CD4-positive, alpha-beta T cell treated with Interleukin-10 for 1 hour (primary cell): ENCODE data around the gene CCDC82.

Experiments
- DNase-seq: peaks from one replicate; pipeline ENCODE4 v3.0.0-alpha.2; 2020

CCDC82 gene

GRCh38 chr11:96328395-96329010 lies 61.2 kb downstream of the CCDC82 start:
- no peak for DNase-seq

DNA sequence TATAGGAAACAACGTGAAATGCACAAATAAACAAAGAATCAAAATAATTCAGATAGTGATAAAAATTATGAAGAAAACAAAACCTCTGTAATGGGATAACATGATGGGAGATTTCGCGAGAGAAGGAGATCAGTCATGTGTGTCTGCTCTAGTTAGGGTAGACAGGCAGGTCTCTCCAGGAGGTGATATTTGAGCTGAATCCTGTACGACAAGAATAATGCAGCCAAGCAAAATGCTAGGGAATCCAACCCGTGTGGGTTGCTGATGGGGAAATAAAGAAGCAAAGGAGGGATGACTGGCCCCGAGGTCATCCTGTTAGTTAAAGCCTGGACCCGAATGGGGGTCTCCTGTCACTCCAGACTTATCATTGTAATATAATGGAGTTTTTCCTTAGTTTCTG lies 62.8 kb downstream of the CCDC82 start:
- no peak for DNase-seq

DNA sequence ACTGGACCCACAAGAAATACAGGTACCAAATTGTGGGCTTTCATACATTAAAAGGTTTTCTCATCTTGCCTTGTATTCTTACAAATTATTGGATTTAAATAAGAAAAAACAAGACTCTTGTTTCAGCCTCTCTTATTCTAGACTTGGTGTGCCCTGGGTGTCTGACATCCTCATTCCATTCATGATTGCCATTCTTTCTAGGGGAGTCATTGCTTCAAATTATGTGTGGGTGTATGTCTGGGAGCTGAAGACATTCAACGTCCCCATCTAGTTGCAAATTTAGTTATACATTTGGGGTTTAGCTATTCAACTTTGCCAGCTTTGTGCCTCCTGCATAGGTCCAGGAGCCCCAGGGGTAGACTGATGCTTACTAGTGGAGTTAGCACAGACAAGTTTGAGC lies 64.8 kb downstream of the CCDC82 start:
- no peak for DNase-seq

GRCh38 chr11:96323642-96323985 lies 66.1 kb downstream of the CCDC82 start:
- DNase-seq: no peak

- no peak for DNase-seq
Observed at GRCh38 chr11:96322775-96323641, 66.7 kb downstream of the CCDC82 start.

DNA sequence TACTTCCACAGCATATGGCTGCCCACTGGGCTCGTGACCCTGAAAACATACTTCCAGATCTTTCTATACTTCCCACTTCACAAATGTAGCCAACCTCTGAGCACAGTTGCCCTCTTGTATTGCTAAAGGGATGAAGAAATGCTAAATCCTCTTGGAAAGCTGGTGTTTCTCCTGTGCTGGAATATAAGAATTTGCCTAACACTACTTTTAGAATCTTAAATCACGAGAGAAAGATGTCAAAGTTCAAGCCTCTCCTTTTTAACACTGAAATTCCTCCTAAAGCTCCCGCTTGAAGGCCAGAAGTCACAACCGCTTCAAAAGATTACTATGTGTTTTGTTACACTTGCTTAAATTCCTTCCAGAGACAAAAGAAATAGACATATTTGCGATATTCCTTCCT lies 68.6 kb downstream of the CCDC82 start:
- no peak for DNase-seq

GRCh38 chr11:96319898-96320656 lies 69.6 kb downstream of the CCDC82 start:
- DNase-seq: no peak

DNA sequence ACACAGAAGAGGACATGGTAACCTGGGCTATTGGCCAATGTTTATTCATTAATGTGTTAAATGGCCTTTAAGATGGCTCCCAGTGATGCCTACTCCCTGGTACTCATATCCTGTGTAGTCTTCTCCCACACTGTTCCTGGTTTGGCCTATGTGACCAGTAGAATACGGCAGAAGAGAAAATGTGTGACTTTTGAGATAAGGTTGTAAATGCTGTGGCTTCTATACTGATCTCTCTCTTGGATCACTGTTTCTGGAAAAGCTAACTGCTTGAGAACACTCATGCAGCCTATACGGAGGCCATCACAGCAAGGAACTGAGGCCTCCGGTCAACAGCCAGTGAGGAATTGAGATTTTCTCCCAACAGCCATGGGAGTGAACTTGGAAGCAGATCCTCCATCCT lies 70.9 kb downstream of the CCDC82 start:
- no peak for DNase-seq

DNA sequence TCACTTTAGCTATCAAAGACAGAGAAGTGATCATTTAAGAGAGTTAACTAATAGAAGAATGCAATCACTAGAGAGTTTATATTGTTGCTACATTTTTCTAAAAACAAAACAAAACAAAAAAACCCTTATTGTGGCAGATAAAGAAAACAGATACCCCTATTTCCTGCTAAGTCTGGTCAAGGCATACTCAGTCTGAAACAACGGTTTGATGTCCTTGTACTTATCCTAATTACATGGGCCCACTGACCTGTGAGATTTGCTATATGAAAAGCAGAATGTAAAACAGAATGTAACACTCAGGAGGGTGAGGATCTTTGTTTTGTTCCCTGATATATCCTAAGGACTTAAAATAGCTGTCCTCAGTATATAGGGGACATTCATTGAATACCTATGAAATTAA lies 71.3 kb downstream of the CCDC82 start:
- no peak for DNase-seq

- no peak for DNase-seq
Observed at GRCh38 chr11:96317985-96318384, 71.7 kb downstream of the CCDC82 start.

GRCh38 chr11:96317571-96317970 lies 72.1 kb downstream of the CCDC82 start:
- no peak for DNase-seq

GRCh38 chr11:96316869-96317268 lies 72.8 kb downstream of the CCDC82 start:
- no peak for DNase-seq

GRCh38 chr11:96315476-96315875 lies 74.2 kb downstream of the CCDC82 start:
- DNase-seq: no peak

DNA sequence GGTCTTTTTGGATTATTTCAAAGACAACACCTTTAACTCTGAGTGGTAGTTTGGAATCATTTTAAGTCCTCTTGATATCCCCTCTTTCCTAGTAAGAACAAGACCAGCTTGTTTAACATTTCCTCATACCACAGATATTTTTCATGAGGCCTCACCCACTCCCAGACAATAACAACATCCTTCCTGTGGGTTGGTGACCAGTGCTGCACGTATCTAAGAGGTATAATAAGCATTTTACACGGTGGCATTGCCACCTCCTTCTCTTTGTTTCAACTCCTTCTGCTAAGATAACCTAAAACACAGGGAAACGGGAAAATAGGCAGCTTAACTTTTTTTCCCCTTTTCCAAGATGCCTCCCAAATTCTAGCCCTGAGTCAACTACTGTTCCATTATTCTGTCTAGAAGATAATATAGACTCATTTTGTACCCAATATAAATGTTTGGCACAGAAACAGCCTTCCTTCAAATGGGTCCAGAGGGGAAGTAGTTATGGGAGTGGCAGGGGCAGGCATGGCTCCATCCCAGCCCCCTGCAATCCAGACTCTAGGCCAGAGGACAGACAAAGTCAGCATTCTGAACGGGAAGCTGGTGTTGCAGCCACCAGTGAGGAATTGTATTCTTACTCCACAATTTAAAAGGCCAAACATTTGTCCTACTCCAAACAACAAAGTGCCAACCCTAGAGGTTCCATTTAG lies 75.2 kb downstream of the CCDC82 start:
- DNase-seq: no peak

GRCh38 chr11:96313163-96313562 lies 76.5 kb downstream of the CCDC82 start:
- DNase-seq: no peak

DNA sequence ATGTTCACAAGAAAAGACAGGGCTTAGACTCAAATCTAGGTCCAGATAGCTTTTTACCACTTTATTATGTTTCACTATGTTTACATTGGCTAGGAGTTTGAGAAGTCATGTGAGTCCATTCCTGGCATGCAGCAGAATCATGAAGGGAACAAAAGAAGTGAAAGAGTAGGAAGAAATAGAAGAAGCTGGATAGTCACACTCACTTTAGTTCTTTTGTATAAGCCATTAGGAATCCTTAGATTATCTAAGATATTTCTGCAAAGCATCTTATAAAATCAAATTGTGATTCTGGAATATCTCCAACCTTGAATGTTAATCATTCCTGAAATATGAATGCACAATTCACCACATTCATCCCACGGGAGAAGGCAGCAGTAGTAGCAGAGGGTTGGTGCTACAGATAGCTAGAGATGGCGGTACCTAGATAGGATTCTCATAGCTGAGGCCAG lies 78.6 kb downstream of the CCDC82 start:
- DNase-seq: no peak

DNA sequence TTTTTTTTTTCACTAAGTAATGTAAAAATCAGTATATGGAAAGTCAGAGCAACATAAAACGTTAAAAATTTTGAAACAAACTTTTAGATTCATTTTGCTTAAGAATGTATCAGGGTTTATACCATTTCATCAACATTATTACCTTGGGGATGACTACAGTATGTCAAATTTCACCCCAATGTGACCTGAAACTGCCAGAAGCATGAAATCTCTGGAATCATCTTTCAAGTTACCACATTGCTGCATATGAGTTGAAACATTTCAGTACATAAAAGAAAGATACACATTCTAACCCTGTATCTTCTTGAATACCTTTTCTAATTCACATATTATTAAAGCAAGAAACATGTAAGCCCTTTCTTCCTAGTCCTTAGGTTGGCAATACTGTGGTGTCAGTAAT lies 79.5 kb downstream of the CCDC82 start:
- no peak for DNase-seq

DNA sequence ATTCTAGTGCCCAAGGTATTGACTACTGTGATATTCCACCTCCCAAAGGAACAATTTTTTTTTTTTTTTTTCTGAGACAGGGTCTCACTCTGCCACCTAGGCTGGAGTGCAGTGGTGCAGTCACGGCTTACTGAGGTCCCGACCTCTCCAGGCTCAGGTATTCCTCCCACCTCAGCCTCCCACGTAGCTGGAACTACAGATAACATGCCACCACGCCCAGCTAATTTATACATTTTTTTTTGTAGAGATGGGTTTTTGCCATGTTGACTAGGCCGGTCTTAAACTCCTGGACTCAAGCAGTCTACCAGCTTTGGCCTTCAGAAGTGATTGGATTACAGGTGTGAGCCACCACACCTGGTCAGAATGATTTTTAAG lies 80.1 kb downstream of the CCDC82 start:
- DNase-seq: no peak

GRCh38 chr11:96309016-96309642 lies 80.6 kb downstream of the CCDC82 start:
- no peak for DNase-seq

- DNase-seq: no peak
Observed at GRCh38 chr11:96307776-96308140, 82.0 kb downstream of the CCDC82 start.

DNA sequence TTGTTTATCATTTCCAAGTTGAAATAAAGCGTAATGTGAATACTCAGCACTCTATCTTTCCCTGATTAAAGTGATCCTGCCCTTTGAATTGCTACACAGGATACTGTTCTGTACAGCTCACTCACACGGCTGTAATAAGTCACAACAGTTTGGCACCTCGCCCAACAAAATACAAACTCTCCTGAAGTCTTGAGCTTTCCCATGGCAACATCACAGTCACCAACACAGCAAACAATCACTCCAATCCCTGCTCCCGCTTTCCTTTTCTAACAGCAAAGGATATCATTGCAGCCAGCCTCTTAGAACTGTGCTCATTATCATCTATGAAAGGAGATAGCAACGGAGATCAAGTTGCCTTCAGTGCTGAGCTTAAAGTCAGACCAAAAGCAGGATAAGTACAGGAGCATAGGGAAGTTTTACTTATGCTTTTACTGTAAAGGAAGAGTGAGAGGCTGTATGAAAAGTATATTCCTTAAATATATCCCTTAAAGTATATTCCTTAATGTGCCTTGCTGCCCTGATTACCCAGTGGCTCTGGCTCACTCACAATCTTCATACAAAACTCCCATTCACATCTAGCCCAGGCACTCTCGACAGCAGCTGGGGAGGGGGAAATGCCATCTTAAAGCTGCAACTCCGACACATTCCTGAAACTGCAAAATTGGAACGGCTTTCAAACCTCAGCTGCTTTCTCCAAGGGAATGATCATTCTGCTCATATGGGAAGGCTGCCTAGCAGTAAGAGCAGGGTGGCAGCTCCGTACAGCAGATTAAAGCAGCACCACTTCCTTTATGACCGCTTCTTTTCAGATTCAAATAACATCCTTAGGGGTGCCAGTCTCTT lies 82.6 kb downstream of the CCDC82 start:
- DNase-seq: no peak

GRCh38 chr11:96306600-96306932 lies 83.1 kb downstream of the CCDC82 start:
- no peak for DNase-seq
